ENCODE results near the gene PSMC2.

DNA sequence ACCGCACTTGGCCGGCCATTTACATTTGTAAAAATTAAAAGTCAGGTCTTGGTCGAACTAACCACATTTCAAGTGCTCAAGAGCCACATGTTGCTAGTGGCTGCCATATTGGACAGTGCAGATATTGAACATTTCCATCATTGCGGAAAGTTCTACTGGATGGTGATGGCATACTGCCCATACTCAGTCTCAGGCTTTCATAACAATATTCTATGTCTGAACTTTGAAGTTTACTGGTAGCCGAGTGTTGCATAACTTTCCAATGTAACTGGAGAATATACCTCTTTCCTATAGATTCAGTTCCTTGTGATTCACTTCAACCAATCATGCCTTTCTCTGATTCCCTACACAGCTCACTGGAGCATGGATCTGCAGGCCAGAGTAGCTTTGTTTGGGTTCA lies 43.7 kb downstream of the PSMC2 start:
- TF ChIP-seq, protein P1, sequence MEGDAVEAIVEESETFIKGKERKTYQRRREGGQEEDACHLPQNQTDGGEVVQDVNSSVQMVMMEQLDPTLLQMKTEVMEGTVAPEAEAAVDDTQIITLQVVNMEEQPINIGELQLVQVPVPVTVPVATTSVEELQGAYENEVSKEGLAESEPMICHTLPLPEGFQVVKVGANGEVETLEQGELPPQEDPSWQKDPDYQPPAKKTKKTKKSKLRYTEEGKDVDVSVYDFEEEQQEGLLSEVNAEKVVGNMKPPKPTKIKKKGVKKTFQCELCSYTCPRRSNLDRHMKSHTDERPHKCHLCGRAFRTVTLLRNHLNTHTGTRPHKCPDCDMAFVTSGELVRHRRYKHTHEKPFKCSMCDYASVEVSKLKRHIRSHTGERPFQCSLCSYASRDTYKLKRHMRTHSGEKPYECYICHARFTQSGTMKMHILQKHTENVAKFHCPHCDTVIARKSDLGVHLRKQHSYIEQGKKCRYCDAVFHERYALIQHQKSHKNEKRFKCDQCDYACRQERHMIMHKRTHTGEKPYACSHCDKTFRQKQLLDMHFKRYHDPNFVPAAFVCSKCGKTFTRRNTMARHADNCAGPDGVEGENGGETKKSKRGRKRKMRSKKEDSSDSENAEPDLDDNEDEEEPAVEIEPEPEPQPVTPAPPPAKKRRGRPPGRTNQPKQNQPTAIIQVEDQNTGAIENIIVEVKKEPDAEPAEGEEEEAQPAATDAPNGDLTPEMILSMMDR (IDR thresholded peaks at IDR 0.05; ENCODE audit: low read length) = no peak
- TF ChIP-seq EZH2 (optimal IDR thresholded peaks at IDR 0.05; ENCODE audit: low read depth, low read length) = no peak
- no peak for TF ChIP-seq EZH2phosphoT487 (IDR thresholded peaks at IDR 0.05; ENCODE audit: low read length)

Measured in MM.1S (cell line).